ENCODE results near the gene ZNF25.
"Not testable (repeated sequence)": the region's sequence is repeated elsewhere in the genome, so short reads cannot be mapped to it uniquely, and the experiment has no call there.

Gene ZNF25

DNA sequence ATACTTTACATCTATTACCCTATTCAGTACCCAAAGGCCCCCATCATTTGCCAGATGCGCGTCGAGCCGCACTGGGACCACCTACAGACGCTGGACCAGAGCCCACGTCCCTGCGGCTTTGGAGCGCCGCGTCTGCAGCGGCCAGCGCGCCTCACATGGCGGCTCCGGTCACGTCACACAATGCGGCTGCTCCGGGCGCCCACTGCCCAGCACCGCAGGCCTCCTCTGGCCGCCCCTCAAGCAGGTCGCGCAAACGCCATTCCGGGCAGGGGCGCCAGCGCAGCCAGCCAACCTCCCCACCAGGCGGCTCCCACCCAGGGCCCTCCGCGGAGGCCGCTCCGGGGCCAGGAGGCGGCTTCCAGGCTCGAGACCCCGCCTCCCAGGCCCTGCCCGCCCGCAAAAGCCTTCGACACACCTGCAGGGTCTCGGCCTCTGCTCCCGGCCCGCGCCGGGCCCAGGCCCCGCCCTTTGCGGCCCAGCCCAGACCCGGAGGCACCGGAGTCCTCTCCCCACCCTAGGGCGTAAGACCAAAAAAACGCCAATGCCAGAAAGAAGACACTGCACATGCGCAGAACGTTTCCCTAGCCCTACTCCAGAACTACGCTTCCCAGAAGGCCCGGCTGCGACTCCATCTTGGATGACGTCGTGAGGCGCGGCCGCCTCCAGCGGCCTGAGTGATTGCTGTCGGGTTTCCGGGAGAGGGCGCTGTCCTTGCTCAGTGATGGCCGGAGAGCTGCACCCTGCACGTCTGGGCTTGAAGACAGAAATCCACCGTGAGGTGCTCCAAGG is at the start of gene ZNF25:
TSS of gene ZNF25 (minus strand) at position 557 of the 789 bp plus-strand sequence. CDS start 4,925 bp downstream, outside the sequence.
- peak; percentile 93 to 95 (median 94) for DNase-seq (ENCODE audit: low read depth in 3 of 3)

DNA sequence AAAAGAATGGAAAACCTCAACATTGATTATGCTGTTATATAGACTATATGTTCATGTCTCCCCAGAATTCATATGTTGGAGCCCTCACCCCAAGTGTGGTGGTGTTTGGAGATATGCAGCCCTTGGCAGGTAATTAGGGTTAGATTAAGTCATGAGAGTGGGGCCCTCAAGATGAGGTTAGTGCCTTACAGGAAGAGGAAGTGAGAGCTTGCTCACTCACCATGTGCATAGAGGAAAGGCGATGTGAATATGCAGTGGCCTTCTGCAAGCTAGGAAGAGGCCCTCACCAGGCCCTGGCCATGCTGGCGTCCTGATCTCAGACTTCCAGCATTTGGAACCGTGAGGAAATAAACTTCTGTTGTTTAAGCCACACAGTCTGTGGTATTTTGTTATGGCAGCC is 48.8 kb upstream of the ZNF25 start:
- DNase-seq (ENCODE audit: low read depth in 3 of 3): no peak

DNA sequence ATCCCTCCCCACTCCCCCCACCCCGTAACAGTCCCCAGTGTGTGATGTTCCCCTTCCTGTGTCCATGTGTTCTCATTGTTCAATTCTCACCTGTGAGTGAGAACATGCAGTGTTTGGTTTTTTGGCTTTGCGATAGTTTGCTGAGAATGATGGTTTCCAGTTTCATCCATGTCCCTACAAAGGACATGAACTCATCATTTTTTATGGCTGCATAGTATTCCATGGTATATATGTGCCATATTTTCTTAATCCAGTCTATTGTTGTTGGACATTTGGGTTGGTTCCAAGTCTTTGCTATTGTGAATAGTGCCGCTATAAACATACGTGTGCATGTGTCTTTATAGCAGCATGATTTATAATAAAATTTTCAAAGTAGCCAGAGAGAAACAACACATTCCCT is 42.7 kb upstream of the ZNF25 start:
- DNase-seq (ENCODE audit: low read depth in 3 of 3): not testable (repeated sequence)

DNA sequence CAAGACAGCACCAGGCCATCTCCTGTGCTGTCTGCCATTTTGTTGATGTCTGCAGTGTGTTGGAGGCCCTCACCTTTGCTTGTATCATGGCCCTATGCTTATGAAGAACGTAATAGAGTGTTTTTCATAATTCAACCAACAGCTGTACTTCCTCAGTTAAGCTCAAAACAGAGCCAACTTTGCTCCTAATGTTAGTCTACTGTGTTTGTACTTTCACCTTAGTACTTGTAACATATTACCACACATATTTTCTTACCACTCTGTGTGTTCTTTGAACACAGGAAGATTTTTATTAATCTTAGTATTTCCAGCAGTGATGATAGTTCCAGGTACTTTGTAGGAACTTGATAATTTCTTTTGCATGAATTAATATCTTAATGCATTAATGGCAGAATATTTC is 39.9 kb upstream of the ZNF25 start:
- no peak for DNase-seq (ENCODE audit: low read depth in 3 of 3)

DNA sequence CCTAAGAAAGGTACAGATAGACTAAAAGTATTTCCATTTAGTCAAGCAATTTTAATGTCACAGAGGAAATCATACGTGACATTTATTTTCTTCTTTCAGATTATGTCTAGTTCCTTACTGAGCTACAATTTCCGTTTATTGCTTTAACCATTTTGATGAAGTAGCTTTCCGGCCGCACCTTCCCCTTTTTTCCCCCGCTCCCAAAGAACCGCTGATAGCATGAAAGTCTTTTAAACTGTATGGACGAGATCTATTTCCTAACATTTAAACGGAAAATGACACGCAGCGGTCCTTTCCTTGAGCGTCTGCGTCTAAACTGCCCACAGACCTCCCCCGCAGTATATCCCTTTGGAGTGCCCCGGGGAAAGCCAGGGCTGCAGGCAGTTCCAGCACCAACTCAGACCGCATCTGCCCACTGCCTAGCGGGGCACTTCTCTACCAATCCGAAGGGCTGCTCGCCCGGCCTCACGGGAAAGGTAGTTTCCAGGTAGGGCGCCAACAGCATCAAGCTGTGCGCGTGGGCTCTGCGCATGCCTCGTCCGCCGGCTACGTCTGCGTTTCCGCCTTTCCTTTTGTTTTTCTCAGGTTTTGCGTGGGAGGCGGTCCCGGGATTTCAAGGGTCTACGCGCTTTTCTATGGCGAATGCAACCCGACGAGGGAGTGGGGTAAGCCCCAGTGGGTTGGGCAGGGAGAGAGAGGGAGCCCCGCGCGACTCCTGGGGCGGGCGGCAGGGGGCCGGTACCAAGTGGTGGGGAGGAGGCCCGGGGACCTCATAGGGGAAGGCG is 33.9 kb upstream of the ZNF25 start, which contains the start of gene ZNF33A:
TSS of gene ZNF33A (plus strand) at position 557 of the 785 bp plus-strand sequence. CDS start 1,667 bp downstream, outside the sequence.
- DNase-seq (ENCODE audit: low read depth in 3 of 3): peak; percentile 77 to 87 (median 78)

DNA sequence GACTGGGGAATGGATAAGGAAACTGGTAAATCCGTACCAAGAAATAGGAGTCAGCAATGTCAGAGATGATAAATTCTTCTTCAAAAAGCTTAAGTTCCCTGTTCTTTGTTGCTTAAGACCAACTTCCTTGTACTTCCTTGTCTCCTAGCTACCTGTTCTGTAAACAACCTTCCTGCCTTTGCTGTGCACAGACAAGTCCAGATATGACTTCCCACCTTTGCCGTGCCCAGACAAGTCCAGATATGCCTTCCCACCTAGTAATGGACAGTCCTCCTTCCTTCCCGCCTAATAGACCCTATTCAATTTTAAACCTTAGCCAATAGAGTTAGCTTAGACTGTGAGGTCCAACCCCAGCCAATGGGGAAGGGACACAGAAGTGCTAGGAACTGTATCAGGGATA is 31.5 kb upstream of the ZNF25 start:
- DNase-seq (ENCODE audit: low read depth in 3 of 3): no peak

DNA sequence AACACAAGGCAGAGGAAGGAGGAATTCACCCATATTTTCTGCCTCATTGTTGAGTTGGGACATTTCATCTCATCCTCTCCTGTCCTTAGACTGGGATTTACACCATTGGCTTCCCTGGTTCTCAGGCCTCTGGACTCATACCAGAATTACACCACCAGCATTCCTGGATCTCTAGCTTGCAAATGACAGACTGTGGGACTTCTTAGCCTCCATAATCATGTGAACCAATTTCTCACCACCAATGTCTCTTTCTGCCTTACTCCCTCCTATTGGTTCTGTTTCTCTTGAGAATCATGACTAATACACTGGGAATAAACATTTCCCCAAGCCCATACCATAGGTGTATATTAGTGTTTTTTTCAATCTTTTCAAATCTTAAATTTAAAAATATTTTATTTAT is 31.1 kb upstream of the ZNF25 start:
- DNase-seq (ENCODE audit: low read depth in 3 of 3): no peak

DNA sequence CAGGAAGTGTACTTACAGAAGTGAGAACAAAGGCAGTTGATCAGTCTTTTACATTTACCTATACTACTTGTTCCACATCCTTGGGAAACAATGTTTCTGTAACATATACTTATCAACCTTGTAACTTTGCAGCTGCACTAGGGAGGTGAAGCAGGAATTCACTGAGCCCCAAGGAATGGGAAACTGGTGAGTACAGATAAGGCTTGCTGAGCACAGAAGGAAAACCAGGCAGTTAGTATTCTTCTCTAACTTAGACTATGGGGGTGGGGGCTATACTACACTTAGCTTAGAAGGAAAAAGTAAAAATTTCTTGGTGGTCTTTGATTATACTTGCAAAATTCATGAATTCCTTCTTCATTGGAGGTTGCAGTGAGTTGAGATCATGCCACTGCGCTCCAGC is 27.1 kb upstream of the ZNF25 start:
- DNase-seq (ENCODE audit: low read depth in 3 of 3): no peak

DNA sequence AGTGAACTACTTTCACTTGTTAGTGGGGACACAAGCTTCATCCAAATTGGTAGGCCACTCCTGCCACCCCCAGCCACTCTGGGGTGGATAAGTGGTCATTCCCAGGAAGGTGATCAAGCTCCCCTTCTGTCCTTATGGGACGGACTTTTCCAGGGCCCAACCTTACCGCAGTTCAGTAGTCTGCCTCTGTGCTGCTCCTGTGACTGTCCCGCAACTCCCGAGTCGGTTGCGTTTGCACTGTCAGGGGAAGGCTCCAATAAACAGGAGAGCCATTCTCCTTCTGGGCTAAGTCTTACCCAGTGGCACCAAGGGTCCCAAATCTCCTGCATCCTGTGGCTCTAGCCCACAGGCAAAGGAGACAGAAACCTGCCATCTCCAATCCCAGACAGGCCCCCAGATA is 26.6 kb upstream of the ZNF25 start:
- no peak for DNase-seq (ENCODE audit: low read depth in 3 of 3)

DNA sequence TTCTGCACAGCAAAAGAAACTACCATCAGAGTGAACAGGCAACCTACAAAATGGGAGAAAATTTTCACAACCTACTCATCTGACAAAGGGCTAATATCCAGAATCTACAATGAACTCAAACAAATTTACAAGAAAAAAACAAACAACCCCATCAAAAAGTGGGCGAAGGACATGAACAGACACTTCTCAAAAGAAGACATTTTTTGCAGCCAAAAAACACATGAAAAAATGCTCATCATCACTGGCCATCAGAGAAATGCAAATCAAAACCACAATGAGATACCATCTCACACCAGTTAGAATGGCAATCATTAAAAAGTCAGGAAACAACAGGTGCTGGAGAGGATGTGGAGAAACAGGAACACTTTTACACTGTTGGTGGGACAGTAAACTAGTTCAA is 24.0 kb upstream of the ZNF25 start:
- DNase-seq (ENCODE audit: low read depth in 3 of 3): not testable (repeated sequence)

DNA sequence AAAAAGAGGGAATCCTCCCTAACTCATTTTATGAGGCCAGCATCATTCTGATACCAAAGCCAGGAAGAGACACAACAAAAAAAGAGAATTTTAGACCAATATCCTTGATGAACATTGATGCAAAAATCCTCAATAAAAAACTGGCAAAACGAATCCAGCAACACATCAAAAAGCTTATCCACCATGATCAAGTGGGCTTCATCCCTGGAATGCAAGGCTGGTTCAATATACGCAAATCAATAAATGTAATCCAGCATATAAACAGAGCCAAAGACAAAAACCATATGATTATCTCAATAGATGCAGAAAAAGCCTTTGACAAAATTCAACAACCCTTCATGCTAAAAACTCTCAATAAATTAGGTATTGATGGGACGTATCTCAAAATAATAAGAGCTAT is 22.5 kb upstream of the ZNF25 start:
- DNase-seq (ENCODE audit: low read depth in 3 of 3): not testable (repeated sequence)

DNA sequence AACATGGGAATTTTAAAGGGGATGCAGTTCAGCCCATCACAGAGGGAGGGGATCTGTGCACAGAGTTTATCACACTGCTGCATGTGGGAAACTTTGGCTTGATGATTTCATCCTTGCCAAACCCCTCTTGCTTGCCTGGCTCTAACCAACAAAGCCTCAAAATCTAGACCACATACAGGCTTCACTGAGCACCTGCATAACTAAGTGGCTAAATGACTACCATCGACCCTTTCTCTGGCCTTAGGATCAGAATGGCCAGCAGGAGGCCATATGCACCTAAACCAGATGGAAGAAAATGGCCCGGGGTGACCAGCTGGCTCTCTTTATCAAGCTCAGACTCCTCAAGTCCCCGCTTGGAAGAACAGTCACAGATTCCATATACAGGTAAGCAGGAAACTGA is 15.6 kb upstream of the ZNF25 start:
- DNase-seq (ENCODE audit: low read depth in 3 of 3): no peak

DNA sequence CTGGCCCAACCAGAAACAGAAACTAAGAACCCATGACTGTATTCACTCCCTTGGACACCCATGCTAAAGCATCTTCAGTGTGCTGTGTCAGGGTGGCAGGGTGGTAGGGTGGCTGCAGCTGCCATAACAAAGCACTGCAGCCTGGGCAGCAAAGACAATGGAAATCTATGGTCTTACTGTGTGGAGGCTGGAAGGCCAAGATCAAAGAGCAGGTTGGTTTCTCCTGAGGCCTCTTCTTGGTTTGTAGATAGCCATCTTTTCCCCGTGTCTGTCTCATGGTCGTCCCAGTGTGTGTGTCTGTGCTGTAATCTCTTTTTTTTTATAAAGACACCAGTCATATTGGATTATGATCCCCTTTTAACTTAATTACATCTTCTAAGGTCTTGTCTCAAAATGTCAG is 15.2 kb upstream of the ZNF25 start:
- DNase-seq (ENCODE audit: low read depth in 3 of 3): no peak

DNA sequence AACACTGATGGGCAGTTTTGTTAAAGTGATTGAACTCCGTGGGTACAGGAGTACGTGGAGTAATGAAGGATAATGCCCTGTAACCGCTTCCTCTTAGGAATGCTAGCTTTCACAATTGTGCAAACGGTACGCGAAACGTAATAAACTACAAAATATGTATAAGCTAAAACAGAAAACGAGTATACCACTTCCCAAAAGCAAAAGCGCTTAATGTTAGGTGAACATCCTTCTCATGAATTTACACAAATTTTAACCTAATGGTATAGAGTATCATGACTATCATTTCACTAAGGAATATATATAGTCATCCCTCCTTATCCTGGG is 395 bp upstream of the ZNF25 start:
- no peak for DNase-seq (ENCODE audit: low read depth in 3 of 3)

DNA sequence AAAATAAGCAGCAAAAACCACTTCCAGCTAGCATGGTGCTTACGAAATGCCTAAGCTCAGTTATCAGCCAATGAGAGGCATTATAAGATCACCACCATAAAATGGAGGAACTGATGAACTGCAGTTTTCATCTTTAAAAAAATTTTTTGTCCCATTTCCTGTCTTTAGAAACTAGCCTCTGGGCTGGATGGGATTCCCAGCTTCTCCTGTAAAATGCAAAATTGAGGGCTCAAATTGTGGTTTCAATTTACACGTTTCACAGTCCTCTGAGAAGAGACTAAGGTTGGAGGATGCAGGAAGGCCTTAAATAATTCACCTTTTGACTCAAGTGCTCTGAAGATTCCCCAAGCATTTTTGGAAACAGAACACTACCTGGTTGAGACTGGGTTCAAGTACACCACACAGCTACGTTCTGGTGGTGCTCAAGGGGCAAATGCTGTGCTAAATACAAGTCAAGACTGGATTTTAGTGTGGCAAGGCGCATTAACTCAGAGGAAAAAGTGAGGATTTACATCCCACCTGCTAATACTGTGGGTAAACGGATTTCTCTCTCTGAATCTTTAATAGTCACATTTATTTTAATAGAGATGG is 951 bp downstream of the ZNF25 start:
- DNase-seq (ENCODE audit: low read depth in 3 of 3): no peak

DNA sequence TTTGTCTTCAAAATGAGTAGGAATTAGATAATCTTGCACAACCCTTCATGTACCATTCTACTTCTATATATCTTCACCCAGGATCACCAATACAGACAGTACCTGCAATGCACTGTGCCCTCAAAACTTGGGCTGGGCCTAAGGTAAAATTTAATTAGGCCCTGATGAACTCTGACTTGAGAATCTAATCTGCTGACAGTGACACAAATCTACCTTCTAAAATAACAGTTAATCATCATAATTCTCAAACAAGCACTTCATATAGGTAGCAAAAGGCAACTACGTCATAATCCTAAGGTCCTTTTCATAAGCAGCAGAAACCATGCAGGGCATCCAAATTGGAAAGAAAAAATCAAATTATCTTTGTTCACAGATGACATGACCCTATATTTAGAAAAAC is 4.1 kb downstream of the ZNF25 start:
- no peak for DNase-seq (ENCODE audit: low read depth in 3 of 3)

DNA sequence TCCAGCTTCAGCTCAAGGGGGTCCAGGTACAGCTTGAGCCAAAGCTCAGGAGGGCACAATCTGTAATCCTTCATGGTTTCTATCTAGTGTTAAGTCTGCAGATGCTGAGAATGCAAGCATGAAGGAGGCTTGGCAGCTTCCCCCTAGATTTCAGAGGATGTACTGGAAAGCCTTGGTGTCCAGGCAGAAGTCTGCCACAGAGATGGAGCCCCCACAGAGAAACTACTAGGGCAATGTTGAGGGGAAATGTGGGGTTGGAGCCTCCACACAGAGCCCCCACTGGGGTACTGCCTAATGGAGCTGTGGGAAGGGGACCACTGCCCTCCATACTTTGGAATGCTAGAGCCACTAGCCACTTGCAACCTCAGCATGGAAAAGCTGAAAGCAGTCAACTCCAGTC is 11.4 kb downstream of the ZNF25 start:
- no peak for DNase-seq (ENCODE audit: low read depth in 3 of 3)

DNA sequence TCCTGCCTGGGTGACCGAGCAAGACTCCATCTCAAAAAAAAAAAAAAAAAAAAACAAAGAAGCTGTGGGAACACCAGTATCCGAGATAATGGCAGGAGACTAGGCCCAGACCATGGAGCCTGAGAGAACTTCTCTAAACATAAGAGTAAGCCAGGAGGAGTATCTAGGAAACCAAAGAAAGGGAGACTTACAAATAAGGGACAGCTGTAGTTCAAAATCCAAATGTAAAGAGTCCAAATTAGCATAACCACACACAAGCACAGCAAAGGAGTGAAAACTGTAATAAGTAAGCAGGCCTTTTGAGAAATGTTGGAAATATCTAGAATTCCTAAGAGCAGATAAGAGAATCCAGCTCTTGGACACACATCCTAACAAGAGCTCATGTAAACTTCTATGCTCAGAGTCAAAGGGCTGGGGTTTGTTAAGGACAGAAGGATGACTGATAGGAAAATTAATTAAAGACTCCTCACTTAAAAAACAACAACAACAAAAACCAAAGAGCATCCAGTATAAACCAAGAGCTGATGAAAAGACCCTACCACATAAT is 15.8 kb downstream of the ZNF25 start:
- no peak for DNase-seq (ENCODE audit: low read depth in 3 of 3)

DNA sequence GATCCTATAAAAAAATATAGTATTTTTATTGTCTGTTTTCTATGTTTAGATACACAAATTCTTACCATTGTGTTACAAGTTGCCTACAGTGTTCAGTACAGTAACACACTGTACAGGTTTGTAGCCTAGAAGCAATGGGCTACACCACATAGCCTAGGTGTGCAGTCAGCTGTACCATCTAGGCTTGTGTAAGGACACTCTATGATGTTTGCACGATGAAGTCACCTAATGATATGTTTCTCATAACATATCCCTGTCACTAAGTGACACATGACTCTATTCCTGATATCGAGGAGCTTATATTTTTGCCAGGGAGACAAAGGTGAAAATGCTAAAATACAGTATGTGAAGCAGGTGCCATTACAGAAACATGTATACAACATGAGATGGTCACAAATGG is 18.6 kb downstream of the ZNF25 start:
- no peak for DNase-seq (ENCODE audit: low read depth in 3 of 3)

DNA sequence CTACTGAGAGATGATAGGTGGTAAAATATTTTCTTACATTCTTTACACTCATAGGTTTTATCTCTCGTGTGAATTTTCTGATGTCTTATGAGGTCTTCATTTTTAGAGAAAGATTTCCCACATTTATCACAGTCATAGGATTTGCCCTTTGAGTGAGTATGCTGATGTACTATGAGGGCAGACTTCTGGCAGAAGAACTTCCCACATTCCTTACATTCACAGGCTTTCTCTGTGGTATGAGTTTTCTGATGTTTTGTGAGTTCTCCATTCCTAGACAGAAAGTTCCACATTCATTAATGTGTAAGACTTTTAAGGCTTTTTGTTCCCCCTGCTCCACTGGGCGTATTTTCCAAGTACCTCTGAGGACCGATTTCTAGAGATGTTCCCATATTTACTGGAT is 23.5 kb downstream of the ZNF25 start:
- no peak for DNase-seq (ENCODE audit: low read depth in 3 of 3)

DNA sequence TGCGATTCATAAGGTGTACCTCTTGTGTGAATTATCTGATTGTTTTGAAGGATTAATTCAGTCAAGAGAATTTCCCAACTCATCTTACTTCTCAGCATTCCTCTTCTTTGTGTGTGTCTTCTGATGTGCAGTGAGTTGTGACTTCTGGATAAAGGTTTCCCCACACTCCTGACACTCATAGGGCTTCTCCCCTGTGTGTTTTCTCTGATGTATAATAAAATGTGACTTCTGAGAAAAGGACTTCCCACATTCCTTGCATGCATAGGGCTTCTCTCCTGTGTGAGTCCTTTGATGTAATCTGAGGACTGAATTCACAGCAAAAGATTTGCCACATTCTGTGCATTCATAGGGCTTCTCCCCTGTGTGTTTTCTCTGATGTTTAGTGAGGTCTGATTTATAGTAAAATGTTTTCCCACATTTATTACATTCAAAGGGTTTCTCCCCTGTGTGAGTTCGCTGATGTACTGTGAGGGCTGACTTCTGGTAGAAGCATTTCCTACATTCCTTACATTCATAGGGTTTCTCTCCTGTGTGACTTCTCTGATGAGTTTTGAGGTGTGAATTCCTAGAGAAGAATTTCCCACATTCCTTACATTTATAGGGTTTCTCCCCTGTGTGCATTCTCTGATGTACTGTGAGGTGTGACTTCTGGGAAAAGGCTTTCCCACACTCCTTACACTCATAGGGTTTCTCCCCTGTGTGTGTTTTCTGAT is 24.2 kb downstream of the ZNF25 start:
- no peak for DNase-seq (ENCODE audit: low read depth in 3 of 3)

DNA sequence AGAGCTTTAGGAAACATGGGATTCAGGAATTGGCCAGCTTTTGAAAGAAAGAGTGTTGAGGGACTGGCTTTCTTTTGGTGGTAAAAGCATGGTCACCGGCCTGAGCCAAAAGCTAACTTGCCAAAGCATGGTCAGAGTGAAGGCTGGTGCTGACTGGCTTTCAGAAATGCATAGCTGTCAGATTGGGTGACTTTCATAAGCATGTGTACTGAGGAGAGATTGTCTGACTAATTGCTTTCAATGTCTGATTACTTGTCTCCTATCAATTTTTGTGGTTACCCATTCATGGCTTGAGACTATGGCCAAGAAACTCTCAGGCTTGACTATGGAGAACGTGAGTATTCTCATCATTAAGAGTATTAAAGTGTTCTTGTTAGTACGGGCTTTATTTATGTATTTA is 28.2 kb downstream of the ZNF25 start:
- DNase-seq (ENCODE audit: low read depth in 3 of 3): no peak
